Epithelial cell of prostate (primary cell): Measurements from ENCODE around the gene CFAP45.
A peak's percentile ranks its signal among the peaks of the same experiment; 100 is the strongest.

Experiments used
- DNase-seq: peaks from one replicate; pipeline ENCODE4 v3.0.0-alpha.2; 2011; ENCODE audit warnings: low read depth, low spot score
- H3K27ac ChIP-seq: fragments of 450-650 bp; 2 replicates; pipeline ENCODE4 v1.5.1; 2017; ENCODE audit warnings: mild to moderate bottlenecking

Gene CFAP45

DNA sequence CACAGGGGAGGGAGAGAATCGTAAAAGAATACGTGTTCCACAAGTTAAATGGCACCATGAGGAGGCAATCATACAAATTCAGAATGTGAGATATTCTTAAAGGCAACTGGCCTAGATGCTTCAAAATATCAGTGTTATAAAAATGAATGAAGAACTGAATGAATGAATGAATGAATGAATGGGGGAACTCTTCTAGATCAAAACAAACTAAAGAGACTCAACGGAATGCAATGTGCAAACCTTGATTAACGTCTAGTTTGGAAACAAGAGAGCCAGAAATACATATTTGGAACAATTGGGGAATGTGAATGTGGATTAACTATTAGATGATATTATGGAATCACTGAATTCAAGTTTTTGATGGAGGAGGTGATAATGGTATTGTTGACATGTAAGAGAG lies 16.8 kb downstream of the CFAP45 start:
- DNase-seq, result no peak
- H3K27ac ChIP-seq, result peak overlapping the region; percentile 90

DNA sequence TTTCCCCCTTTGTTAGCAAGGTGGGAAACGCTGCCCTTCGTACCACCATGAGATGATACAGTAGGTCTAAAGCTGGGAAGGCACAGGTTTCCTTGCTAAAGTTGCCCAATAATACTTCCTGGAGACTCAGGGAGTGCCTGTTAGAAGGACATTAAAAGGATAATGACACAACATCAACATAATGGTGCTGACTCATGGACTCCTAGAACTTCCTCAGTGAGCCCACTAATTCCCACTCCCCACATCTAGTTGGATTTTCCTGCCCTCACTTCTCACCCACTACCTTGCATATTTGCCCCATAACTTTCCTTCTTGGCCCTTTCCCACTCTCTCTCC lies 17.5 kb downstream of the CFAP45 start:
- no peak for DNase-seq
- H3K27ac ChIP-seq, result peak overlapping the region; percentile 90

DNA sequence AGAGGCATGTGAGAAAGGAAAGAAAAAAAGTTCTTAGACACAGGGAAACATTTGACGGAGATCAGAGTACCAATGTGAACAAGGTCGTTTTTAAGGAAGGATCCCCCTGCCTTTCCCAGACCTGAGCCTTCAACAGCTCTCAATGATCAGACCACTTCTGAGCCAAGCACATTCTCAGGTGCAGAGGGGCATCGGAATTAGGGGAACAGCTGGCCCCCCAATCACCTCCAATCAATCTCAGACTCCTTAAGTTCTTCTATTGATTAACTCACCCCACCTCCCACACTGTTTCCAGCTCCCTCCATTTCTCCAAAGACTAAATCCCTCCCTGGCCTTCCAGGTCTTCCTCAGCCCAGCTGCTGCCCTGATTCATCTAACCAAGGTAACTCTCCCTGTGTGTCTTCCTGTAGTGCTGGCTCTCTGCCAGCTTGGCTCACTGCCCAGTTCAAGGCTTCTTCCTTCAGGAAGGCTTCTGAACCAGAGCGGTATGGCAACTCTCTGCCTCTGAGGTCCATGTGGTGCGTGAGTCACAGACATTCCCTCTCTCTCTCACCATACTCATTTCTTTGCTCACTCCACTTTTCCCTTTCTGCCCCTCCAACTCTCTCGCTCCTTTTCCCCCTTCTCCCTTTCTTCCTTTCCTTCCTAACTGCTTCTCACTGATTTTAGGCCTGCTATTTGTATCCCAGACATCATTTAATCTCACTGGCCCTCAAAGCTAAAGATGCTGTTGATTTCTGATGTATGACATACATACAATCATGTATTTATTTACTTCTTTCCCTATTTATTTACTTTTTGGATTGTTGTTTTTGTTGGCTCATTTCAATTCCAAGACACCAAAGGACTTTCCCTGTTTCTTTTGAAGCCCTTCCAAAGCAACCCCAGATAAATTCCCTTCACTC lies 18.1 kb downstream of the CFAP45 start:
- peak; percentile 99 for DNase-seq
- H3K27ac ChIP-seq, result peak overlapping the region; percentile 90

DNA sequence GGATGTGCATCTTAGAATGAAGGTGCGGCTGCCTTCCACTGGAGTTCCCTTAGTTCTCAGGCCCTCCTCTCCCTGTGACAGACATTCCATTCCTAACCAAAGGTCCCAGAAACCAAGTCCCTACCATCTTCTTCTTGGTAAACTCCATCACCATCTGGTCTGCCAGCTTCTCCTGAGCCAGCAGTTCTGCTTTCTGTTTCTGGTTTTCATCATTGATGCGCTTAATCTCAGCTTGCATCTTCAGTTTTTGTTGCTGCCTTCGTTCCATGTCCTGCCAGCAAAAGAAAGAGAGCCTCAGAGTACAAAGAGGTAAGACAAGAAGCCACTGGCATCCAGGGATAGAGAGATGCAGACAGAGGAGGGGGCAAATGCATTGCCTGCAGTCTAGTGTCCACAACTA lies 19.5 kb downstream of the CFAP45 start:
- H3K27ac ChIP-seq, result no peak overlapping the region
- no peak for DNase-seq

DNA sequence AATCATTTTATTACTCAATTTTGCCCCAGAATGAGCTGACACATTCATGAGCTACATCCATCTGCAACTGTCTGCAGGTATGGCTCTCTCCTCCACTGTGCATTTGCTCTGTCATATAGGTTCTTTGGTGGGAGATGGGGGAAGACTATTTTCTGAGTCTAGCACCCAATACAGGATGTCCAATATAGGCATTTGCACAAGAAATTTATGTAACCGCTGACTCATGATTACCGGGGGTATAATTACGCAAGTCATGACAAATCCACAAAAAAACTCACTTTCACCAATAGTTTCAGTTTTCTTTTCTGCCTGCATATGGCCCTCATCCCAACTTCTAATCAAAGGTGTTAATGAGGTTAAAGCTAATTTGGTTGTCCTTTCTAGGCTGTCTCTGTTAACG lies 20.0 kb downstream of the CFAP45 start:
- DNase-seq, result no peak
- no peak overlapping the region for H3K27ac ChIP-seq

DNA sequence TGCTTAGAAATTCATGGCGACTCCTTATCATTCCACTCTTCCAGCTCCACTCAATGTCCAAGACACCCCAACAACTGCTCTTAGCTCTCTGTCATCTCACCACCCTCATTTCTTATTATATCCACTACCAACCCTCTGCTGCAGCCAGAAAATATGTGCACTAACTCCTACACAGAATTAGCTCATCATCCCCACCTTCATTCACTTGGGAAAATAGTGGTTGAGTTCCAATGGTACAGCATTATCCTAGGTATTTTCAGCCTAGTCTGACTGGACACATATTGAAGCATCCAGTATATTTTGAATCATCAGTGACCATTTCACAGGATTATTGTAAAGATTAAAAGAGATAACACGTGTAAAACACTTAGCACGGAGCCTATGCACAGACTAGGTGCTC lies 20.8 kb downstream of the CFAP45 start:
- no peak overlapping the region for H3K27ac ChIP-seq
- no peak for DNase-seq

DNA sequence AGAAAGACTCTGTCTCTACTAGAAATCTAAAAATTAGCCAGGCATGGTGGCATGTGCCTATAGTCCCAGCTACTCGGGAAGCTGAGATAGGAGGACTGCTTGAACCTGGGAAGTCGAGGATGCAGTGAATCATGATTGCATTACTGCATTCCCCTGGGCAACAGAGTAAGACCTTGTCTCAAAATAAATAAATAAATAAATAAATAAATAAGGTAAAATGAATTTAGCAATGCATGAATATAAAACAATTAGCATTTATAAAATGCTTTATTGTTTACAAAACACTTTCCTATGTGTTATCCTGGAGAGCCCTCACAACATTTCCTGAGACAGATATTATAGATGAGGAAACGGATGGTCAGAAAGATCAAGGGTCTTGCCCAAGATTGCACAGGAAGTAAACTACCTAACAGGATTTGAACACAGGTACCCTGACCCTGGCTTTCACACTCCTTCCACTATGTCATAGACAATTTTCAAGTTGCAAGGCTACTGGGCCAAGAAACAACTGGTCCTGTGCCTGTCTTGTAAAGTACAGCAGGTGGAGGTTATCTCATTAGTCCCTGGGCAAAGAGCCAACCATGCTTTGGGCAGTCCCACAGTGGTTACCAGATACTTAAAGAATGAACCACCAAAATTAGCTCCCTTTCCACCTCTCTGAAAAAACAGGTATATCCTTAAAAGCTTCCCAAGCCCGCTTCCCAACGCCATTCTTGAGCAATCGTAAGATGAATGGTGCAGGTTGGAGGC lies 22.1 kb downstream of the CFAP45 start:
- DNase-seq, result no peak

DNA sequence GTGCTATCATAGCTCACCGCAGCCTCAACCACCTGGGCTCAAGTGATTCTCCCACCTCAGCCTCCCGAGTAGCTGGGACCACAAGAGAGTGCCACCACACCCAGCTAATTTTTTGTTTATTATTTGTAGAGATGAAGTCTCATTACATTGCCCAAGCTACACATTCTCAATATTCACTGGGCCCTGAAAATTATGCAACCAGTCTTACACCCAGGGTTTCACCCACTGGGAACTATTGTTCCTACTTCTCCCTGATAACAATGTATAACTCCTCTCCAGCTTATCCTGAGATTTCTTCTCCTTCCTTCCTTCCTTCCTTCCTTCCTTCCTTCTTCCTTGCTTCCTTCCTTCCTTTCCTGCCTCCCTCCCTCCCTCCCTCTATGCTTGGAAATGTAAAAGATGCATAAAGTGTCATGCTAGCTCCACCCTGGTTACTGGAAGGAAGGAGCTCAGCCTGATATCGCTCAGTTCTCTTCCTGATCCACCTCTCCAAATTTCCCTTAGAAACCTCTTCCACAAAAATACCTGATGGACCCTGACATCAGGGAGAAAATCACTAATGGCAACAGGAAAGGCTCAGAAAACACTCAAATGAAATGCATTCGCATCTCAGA lies 26.3 kb downstream of the CFAP45 start:
- DNase-seq, result no peak
- no peak overlapping the region for H3K27ac ChIP-seq

More for the DNA sequence above, 22.1 kb downstream of the CFAP45 start:
- H3K27ac ChIP-seq, result no peak overlapping the region

DNA sequence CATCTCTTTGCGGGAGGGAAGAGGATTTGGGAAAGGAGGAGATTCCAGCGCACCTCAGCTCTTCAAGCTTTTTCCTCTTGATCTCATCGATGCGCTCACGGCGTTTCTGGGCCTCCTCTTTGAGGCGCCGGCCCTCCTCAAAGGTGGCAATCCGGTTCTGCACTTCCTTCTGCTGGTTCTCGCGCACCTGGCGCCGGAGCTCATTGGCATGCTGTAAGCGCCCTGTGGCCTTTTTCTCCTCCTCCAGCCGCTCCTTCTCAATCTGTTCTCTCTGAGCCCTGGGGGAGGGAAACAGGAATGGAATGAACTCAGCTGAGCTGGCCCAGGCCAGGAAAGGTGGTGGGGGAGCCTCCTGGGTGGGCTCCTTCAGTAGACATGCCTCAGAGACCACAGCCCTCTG lies 27.1 kb downstream of the CFAP45 start:
- no peak for DNase-seq

DNA sequence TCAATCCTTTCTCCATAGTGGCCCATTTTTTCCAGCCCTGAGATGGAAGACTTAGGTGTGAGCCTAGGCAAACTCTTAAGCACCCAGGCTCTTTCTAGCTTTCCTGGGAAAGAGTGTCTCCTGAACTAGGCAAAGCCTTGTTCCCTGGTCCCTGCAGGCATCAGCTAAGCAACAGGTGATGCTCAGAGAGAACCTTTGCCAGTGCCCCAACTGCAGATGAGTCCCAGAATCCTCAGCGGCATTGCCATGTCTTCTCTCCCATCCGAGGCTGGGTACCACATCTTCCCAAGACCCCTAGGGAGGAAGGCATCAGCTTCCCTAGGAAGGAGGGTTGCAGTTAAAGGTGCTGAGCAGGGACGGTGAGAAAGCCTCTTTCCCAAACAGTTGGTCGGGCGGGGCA lies 29.3 kb downstream of the CFAP45 start:
- no peak for DNase-seq
- no peak overlapping the region for H3K27ac ChIP-seq

More for the DNA sequence above, 27.1 kb downstream of the CFAP45 start:
- no peak overlapping the region for H3K27ac ChIP-seq

DNA sequence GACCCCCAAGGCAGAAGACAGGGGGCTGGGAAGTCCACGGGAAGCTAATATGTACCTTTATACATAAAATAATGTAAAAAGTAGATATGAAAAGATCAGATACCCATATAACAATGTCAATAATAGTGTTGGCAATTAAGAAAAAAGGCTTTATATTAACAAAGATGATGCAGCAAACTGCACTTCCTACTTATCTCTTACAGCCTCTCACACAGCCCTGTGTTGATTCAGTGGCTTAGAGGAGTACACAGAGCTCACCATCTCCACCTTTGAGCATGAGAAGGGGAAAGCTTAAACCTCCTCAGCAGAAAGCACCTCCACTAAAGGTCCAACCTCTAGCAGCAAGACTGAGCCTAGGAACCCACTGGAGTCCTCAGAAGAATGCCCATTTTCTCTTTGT lies 30.4 kb downstream of the CFAP45 start:
- DNase-seq, result no peak
- peak overlapping the region; percentile 43 for H3K27ac ChIP-seq

DNA sequence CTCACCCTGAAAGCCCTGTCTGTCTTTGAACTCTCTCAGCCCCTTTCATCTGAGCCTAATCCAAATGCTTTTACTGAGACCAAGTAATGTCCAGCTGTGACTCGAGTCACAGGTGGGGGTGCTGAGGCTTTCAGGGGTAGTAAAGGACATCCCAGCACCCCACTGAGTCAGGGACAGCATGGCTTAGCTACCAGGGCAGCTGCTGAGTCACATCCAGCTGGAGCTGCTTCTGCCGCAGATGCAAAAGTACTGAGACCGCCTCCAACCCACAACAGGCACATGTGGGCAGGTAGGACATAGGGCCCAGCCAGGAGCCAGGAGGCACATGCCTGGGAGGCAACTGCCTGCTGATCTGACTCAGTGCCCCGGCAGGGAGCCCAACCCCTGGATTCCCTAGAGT lies 30.8 kb downstream of the CFAP45 start:
- peak; percentile 72 for DNase-seq
- H3K27ac ChIP-seq, result peak overlapping the region; percentile 43

DNA sequence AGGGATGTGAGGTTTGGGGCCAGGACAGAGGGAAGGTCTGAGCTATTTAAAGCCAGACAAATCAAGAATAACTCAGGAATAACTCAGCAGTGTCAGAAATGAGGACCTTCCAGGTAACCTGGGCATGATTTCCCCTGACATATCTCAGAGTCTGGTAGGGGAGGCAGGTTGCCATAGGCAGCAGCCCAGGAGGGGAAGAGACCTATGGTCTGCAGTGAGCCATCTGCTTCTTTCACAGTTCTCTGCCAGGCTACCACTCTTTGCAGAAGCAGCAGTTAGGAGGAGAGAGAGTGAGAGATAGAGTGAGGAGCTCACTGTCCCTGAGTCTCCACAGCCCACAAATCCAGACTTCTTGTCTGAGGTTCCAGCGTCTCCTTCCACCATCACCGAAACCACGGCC lies 31.2 kb downstream of the CFAP45 start:
- H3K27ac ChIP-seq, result peak overlapping the region; percentile 43
- no peak for DNase-seq

DNA sequence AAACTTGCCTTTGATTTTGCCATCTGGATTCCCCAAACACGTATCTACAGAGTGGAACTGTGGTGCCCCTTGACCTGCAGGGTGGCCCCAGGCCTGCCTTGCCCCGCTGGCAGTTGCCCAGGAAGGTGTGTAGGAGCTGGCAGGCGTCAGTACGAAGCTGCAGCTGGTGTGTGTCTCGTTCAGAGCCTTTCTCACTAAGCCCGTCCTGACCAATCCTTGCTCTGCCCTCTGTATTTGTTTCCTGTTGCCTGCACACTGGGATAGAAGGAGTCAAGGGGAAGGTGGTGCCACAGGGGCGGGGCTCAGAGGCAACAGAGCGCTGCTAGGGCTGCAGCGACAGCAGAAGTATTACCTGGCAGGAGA lies 32.3 kb downstream of the CFAP45 start:
- peak; percentile 34 for DNase-seq
- H3K27ac ChIP-seq, result peak overlapping the region; percentile 25

DNA sequence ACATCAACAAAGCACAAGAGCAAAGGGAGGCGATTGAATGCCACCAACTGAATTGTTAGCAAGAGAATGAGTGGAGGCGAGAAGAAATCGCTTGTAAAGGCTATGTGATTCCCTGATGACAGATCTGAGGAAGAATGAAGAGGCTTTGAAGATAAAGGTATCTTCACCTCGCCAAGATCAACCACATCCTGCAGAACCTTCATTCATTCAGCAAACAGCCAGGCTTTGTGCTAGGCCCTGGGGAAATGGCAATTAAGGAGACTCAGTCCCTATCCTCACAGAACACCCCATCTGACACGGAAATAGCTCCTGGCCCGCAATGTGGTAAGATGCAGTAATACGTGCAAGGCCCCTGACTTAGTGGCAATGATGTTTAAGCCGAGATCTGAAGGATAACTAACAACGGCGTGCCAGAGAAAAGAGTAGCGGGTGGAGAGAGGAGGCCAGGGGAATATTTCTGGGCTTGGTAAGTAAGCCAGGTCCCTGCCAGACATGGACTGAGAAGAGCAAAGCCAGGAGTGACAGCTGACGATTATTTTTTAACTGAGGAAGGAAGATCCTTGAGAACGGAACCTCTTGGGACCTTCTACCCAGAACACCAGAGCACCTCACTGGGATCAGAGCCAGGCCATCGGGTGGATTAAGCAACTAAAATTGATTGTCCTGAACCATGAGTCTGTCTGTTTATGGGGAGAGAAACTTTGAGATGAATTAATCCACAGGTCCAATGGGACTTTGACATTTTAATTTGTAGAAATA lies 32.9 kb downstream of the CFAP45 start:
- H3K27ac ChIP-seq, result peak overlapping the region; percentile 25
- no peak for DNase-seq

DNA sequence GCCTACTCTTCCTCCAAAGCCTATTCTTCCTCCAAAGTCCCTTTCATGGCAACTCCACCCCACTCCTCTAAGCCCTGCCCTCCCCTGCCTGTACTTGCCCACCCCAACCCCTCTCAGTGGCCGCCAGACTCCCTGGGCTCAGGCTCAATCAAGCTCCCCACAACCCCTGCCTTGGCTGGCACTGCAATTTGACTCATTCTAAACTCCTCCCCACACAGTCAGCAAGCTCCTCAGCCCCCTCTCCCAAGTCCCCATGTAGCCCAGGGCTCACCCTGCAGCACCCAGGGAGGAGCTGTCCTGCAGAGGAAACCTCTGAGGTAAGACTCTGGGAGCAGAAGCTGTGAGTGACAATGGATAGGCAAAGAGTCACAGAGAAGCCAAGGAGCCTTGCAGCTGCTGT lies 33.9 kb downstream of the CFAP45 start:
- H3K27ac ChIP-seq, result no peak overlapping the region
- no peak for DNase-seq

DNA sequence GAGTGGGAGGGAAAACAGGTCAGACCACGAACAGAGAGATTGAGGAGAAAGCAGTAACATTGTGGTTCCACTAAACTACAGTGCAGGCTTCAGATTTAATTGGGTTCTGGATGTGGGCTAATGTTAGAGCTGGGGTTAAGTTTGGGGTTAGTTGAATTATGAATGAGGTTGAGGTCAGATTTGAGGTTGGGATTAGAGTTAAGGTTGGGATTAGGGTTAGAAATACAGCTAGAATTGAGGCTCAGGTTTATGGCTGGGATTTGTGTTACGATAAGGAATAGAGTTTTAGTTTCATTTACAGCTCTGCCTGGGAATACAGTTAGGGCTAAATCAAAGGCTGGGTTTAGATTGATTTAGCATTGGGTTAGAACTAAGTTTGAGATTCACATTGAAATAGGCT lies 35.7 kb downstream of the CFAP45 start:
- DNase-seq, result no peak
- H3K27ac ChIP-seq, result no peak overlapping the region

DNA sequence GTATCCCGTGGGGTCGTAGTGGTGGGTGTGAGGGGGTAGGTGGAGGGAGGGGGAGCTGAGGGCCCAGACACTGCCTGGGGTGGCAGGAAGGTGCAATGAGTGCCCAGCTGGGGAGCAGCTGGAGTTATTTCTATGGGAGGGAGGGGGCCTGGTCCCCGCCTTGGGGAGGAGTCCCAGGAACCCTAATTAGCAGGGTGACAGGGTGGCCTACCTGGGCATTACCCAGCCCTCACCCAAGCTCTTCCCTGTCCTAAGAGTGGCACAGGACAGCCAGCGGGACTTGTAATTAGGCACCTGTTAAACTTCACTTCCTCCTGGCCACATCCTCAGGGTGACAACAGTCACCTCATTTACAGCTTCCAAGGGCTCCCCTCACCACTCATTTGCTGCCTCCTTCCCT lies 37.4 kb downstream of the CFAP45 start, which contains the start of gene VSIG8:
VSIG8 (minus strand) TSS at position 101 of the 400 bp plus-strand sequence. CDS start 136 bp downstream, outside the sequence.
- no peak within 1 kb of the TSS for H3K27ac ChIP-seq
- no peak for DNase-seq

DNA sequence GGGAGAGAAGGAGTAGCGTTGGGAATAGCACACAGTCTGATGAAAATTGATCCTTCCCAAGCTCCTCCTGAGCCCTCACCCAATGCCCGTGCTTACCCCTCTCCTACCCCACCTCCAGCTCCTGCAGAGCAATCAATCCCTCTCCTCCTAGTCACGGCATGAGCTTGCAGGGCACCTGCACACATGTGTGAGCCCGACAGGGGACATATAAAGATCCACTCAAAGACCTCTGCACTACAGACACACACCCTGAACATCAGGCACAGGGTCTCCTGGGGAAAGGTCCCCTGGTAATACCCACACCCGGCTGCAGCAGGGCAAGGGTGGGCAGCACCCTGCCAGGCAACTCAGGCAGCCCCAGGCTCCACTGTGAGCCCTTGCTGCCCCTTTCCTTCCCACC lies 37.9 kb downstream of the CFAP45 start:
- DNase-seq, result no peak
- H3K27ac ChIP-seq, result no peak overlapping the region

DNA sequence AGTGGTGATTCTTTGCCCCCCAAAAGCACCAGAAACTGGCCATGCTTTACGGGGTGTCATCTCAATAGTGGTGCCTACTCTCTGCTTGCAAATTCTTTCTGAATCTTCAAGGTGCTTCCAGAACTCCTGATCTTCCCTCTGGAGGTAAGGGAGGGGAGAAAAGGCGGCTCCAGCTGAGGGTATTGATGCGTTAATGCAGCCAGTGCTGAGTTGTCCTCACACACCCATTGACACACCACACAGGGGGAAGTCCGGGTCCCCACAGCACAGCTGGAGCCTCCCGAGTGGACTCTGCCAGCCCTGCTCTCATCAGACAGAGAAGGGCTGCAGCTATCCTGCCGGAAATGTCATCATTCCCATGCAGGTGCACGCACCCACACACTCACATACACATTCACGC lies 38.7 kb downstream of the CFAP45 start:
- no peak for DNase-seq
- no peak overlapping the region for H3K27ac ChIP-seq
